ENCODE data around the gene UBE2E2.

UBE2E2 gene

DNA sequence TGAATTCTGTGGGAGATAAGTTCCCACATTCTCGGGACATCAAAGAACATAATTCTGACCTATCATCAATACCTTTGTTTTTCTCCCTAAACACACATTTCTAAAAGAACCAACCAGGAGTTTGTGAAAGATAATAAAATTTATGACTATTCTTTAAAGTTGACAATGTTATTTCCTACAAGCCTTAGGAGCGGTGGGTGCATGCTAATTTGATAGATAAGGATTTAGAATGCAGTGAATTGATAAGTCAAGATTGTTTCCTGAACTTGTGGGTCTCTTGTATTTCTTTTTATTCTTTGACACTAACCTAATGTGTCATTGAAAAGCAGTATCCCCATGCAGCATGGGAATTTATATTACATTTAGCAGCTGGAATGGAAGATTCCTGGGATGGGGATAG, 10.3 kb upstream of the UBE2E2 start:
- no peak for DNase-seq (ENCODE audit: low read depth, low spot score)
- TF ChIP-seq YY1 (IDR thresholded peaks at IDR 0.05; ENCODE audit: insufficient read depth, insufficient read length) (no peak), ZNF274 (IDR thresholded peaks at IDR 0.05; ENCODE audit: low read depth, low read length) (no peak), SUZ12 (IDR thresholded peaks at IDR 0.05; ENCODE audit: extremely low read depth, insufficient read depth, insufficient read length) (no peak)
- H3K9ac ChIP-seq (ENCODE audit: insufficient read length, low read depth) = no peak overlapping the region
- H3K36me3 ChIP-seq (ENCODE audit: insufficient read depth, insufficient read length, low read length) = no peaks in the 10 kb centered on the region
- no peak overlapping the region for H3K4me3 ChIP-seq (ENCODE audit: insufficient read length, low read depth)
- no peaks in the 10 kb centered on the region for H3K27me3 ChIP-seq (ENCODE audit: insufficient read depth, insufficient read length)
- no peaks in the 10 kb centered on the region for H3K4me1 ChIP-seq (ENCODE audit: insufficient read depth, insufficient read length)
- no peaks in the 10 kb centered on the region for H3K9me3 ChIP-seq (ENCODE audit: insufficient read depth, low read length)

DNA sequence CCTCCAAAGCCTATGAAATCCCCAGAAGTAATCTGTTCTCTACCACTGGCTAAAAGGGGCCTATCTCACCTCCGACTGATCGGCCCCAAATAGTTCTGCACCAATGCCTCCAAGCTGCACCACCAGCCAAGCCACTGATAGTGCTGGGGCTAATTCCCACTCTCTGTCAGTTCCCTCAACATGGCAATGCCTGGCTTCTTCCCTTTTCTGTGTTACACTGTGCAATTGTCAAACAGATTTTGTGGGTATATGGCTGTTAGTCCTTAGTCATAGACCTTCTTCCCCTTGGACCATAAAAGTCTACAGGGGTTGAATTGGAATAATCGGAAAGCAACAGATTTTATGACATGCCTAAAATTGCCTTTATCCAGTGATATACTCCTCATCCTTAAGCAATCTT, 9.3 kb upstream of the UBE2E2 start:
- H3K9ac ChIP-seq (ENCODE audit: insufficient read length, low read depth) = no peak overlapping the region
- H3K4me1 ChIP-seq (ENCODE audit: insufficient read depth, insufficient read length) = no peaks in the 10 kb centered on the region
- DNase-seq (ENCODE audit: low read depth, low spot score) = no peak
- no peaks in the 10 kb centered on the region for H3K36me3 ChIP-seq (ENCODE audit: insufficient read depth, insufficient read length, low read length)
- TF ChIP-seq SUZ12 (IDR thresholded peaks at IDR 0.05; ENCODE audit: extremely low read depth, insufficient read depth, insufficient read length) (no peak), ZNF274 (IDR thresholded peaks at IDR 0.05; ENCODE audit: low read depth, low read length) (no peak), YY1 (IDR thresholded peaks at IDR 0.05; ENCODE audit: insufficient read depth, insufficient read length) (no peak)
- H3K4me3 ChIP-seq (ENCODE audit: insufficient read length, low read depth) = no peak overlapping the region
- H3K27me3 ChIP-seq (ENCODE audit: insufficient read depth, insufficient read length) = no peaks in the 10 kb centered on the region
- H3K9me3 ChIP-seq (ENCODE audit: insufficient read depth, low read length) = no peaks in the 10 kb centered on the region

DNA sequence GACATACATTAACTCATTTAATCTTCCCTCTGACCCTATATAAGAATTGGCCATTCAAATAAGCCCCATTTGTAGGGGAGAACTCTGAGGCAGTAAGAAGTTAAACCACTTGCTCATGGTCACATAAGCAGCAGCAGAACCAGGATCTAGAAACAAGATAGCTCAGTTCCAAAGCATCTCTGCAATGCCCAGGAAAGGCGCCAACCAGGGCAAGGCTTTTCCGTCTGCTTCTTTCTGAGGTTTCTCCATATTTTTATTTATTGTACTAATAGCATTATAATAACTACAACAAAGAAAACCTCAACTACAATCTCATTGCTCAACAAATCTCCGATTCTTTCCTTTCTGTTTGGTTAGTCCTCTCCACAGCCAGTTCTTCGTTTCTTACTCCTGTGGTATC, 4.3 kb upstream of the UBE2E2 start:
- Histone ChIP-seq H3K36me3 (ENCODE audit: insufficient read depth, insufficient read length, low read length) (no peaks in the 10 kb centered on the region), H3K9me3 (ENCODE audit: insufficient read depth, low read length) (no peaks in the 10 kb centered on the region), H3K9ac (ENCODE audit: insufficient read length, low read depth) (no peak overlapping the region), H3K4me1 (ENCODE audit: insufficient read depth, insufficient read length) (peaks cover 5% of the 10 kb centered on the region), H3K27me3 (ENCODE audit: insufficient read depth, insufficient read length) (peaks cover 22% of the 10 kb centered on the region), H3K4me3 (ENCODE audit: insufficient read length, low read depth) (no peak overlapping the region)
- no peak for DNase-seq (ENCODE audit: low read depth, low spot score)
- TF ChIP-seq YY1 (IDR thresholded peaks at IDR 0.05; ENCODE audit: insufficient read depth, insufficient read length) (no peak), ZNF274 (IDR thresholded peaks at IDR 0.05; ENCODE audit: low read depth, low read length) (no peak), SUZ12 (IDR thresholded peaks at IDR 0.05; ENCODE audit: extremely low read depth, insufficient read depth, insufficient read length) (no peak)

GRCh38 chr3:23199649-23200048, 3.5 kb upstream of the UBE2E2 start:
- TF ChIP-seq SUZ12 (IDR thresholded peaks at IDR 0.05; ENCODE audit: extremely low read depth, insufficient read depth, insufficient read length) = no peak
- TF ChIP-seq YY1 (IDR thresholded peaks at IDR 0.05; ENCODE audit: insufficient read depth, insufficient read length) = no peak
- TF ChIP-seq ZNF274 (IDR thresholded peaks at IDR 0.05; ENCODE audit: low read depth, low read length) = no peak
- no peak overlapping the region for H3K9ac ChIP-seq (ENCODE audit: insufficient read length, low read depth)
- H3K4me3 ChIP-seq (ENCODE audit: insufficient read length, low read depth) = no peak overlapping the region
- no peaks in the 10 kb centered on the region for H3K9me3 ChIP-seq (ENCODE audit: insufficient read depth, low read length)
- DNase-seq (ENCODE audit: low read depth, low spot score) = no peak
- no peaks in the 10 kb centered on the region for H3K36me3 ChIP-seq (ENCODE audit: insufficient read depth, insufficient read length, low read length)
- H3K4me1 ChIP-seq (ENCODE audit: insufficient read depth, insufficient read length) = peaks cover 5% of the 10 kb centered on the region
- H3K27me3 ChIP-seq (ENCODE audit: insufficient read depth, insufficient read length) = peaks cover 22% of the 10 kb centered on the region

DNA sequence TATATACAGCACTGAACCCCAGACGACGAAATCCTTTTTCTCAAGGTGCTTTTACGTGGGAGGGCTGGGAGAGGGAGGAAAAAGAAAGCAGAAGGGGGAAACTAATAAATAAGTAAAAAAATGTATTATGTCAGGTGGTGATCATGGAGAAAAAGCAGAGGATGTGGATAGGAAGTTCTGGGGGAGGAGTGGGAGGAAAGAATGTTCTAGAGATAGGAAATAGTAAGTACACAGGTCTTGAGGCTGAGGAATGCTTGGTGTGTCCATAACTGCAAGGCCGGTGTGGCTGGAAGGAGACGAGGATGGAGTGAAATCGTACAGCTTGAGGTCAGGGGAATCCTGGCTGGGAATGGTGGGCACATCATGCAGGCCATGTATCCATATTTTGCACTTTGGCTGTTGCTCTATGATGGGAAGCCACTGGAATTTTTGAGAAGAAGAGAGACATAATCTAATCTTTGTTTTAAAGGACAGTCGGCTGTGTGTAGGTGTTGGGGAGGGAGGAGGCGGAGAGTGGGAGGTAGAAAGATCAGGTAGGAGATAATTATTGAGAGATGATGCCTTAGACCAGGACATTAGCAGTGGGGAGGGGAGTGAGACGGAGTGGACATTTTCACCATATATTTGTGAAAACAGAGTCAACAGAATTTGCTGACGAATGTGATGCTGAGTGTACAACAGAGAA, 1.8 kb upstream of the UBE2E2 start:
- H3K9me3 ChIP-seq (ENCODE audit: insufficient read depth, low read length) = no peaks in the 10 kb centered on the region
- H3K36me3 ChIP-seq (ENCODE audit: insufficient read depth, insufficient read length, low read length) = no peaks in the 10 kb centered on the region
- H3K9ac ChIP-seq (ENCODE audit: insufficient read length, low read depth) = no peak overlapping the region
- TF ChIP-seq SUZ12 (IDR thresholded peaks at IDR 0.05; ENCODE audit: extremely low read depth, insufficient read depth, insufficient read length) (no peak), ZNF274 (IDR thresholded peaks at IDR 0.05; ENCODE audit: low read depth, low read length) (no peak), YY1 (IDR thresholded peaks at IDR 0.05; ENCODE audit: insufficient read depth, insufficient read length) (no peak)
- peaks cover 5% of the 10 kb centered on the region for H3K4me1 ChIP-seq (ENCODE audit: insufficient read depth, insufficient read length)
- no peak for DNase-seq (ENCODE audit: low read depth, low spot score)
- no peak overlapping the region for H3K4me3 ChIP-seq (ENCODE audit: insufficient read length, low read depth)
- peaks cover 22% of the 10 kb centered on the region for H3K27me3 ChIP-seq (ENCODE audit: insufficient read depth, insufficient read length)

- H3K9ac ChIP-seq (ENCODE audit: insufficient read length, low read depth) = peak overlapping the region; percentile 81
- H3K27me3 ChIP-seq (ENCODE audit: insufficient read depth, insufficient read length) = peaks cover 22% of the 10 kb centered on the region
- DNase-seq (ENCODE audit: low read depth, low spot score) = no peak
- H3K4me1 ChIP-seq (ENCODE audit: insufficient read depth, insufficient read length) = peaks cover 5% of the 10 kb centered on the region
- TF ChIP-seq ZNF274 (IDR thresholded peaks at IDR 0.05; ENCODE audit: low read depth, low read length) = no peak
- no peak for TF ChIP-seq SUZ12 (IDR thresholded peaks at IDR 0.05; ENCODE audit: extremely low read depth, insufficient read depth, insufficient read length)
- TF ChIP-seq YY1 (IDR thresholded peaks at IDR 0.05; ENCODE audit: insufficient read depth, insufficient read length) = no peak
- no peaks in the 10 kb centered on the region for H3K36me3 ChIP-seq (ENCODE audit: insufficient read depth, insufficient read length, low read length)
- H3K4me3 ChIP-seq (ENCODE audit: insufficient read length, low read depth) = peak overlapping the region; percentile 62
- H3K9me3 ChIP-seq (ENCODE audit: insufficient read depth, low read length) = no peaks in the 10 kb centered on the region
Measured at GRCh38 chr3:23202203-23202920, 765 bp upstream of the UBE2E2 start.

GRCh38 chr3:23203708-23204330, 692 bp downstream of the UBE2E2 start:
- TF ChIP-seq YY1 (IDR thresholded peaks at IDR 0.05; ENCODE audit: insufficient read depth, insufficient read length) = no peak
- no peak for TF ChIP-seq SUZ12 (IDR thresholded peaks at IDR 0.05; ENCODE audit: extremely low read depth, insufficient read depth, insufficient read length)
- TF ChIP-seq ZNF274 (IDR thresholded peaks at IDR 0.05; ENCODE audit: low read depth, low read length) = no peak
- Histone ChIP-seq H3K9me3 (ENCODE audit: insufficient read depth, low read length) (no peaks in the 10 kb centered on the region), H3K27me3 (ENCODE audit: insufficient read depth, insufficient read length) (peaks cover 22% of the 10 kb centered on the region), H3K9ac (ENCODE audit: insufficient read length, low read depth) (peak overlapping the region; percentile 89), H3K4me1 (ENCODE audit: insufficient read depth, insufficient read length) (peaks cover 5% of the 10 kb centered on the region), H3K36me3 (ENCODE audit: insufficient read depth, insufficient read length, low read length) (no peaks in the 10 kb centered on the region), H3K4me3 (ENCODE audit: insufficient read length, low read depth) (peak overlapping the region; percentile 89)
- no peak for DNase-seq (ENCODE audit: low read depth, low spot score)

Measured in NT2/D1 (cell line).